Measurements from ENCODE around the gene TEKTIP1. TPM values are rescaled to one million over a fixed set of nuclear protein-coding genes. Genes with fewer than 3 reads are reported as not detected.

Gene TEKTIP1
- total RNA-seq, 8 experiments from 2014 or later = 0.50 to 4.3 (median 0.99) TPM

GRCh38 chr19:3537438-3538240 lies 1.3 kb upstream of the TEKTIP1 start:
- Histone ChIP-seq H3K4me3 (no peak overlapping the region), H3K27ac (peak overlapping the region in 1 of 2 donors; percentile 42), H3K4me1 (replicated peaks in 1 of 2) (peaks cover 0 to 11% of the 10 kb centered on the region in 2 donors)
- peak in 7 of 8 experiments; percentile 1 to 13 (median 6) for ATAC-seq (replicated peaks in 6 of 8)
- WGBS, 10 experiments = 79 to 93% (median 83%) methylated on average over 1 to 5 of the region's 22 CpGs; no CpG with 5 or more reads in 6 of the 10 experiments
- in situ Hi-C loops (cut with MboI; ENCODE audit: low pct_unique_long_range_greater_than_20kb in 2 of 9, low sequenced_read_pairs in 9 of 9, unreplicated experiment in 9 of 9) = no loop called here

- in situ Hi-C loops (cut with MboI; ENCODE audit: low pct_unique_long_range_greater_than_20kb in 2 of 9, low sequenced_read_pairs in 9 of 9, unreplicated experiment in 9 of 9) = no loop called here
- WGBS, 10 experiments = 80 to 96% (median 88%) methylated on average over 2 to 6 of the region's 25 CpGs; no CpG with 5 or more reads in 5 of the 10 experiments
- ATAC-seq (replicated peaks in 6 of 8) = peak in 4 of 8 experiments; percentile 2 to 13 (median 6)
- no peak overlapping the region for H3K4me3 ChIP-seq
- H3K27ac ChIP-seq = peak overlapping the region in 1 of 2 donors; percentile 70
- peaks cover 0 to 11% of the 10 kb centered on the region in 2 donors for H3K4me1 ChIP-seq (replicated peaks in 1 of 2)
Measured at GRCh38 chr19:3538258-3538929, 580 bp upstream of the TEKTIP1 start.

GRCh38 chr19:3539756-3540118 lies 763 bp downstream of the TEKTIP1 start:
- no peak for ATAC-seq (replicated peaks in 6 of 8)
- 83 to 100% methylated on average over 1 of the region's 1 CpG; no CpG with 5 or more reads in 8 of the 10 experiments for WGBS, 10 experiments
- Histone ChIP-seq H3K27ac (no peak overlapping the region), H3K4me3 (no peak overlapping the region), H3K4me1 (replicated peaks in 1 of 2) (peaks cover 0 to 11% of the 10 kb centered on the region in 2 donors)
- in situ Hi-C loops (cut with MboI; ENCODE audit: low pct_unique_long_range_greater_than_20kb in 2 of 9, low sequenced_read_pairs in 9 of 9, unreplicated experiment in 9 of 9) = no loop called here

- WGBS, 10 experiments = 95% methylated on average over 4 of the region's 47 CpGs; no CpG with 5 or more reads in 9 of the 10 experiments
- no peak overlapping the region for H3K27ac ChIP-seq
- H3K4me1 ChIP-seq (replicated peaks in 1 of 2) = peaks cover 0 to 11% of the 10 kb centered on the region in 2 donors
- peak in 2 of 8 experiments; percentile 2 to 4 for ATAC-seq (replicated peaks in 6 of 8)
- H3K4me3 ChIP-seq = no peak overlapping the region
- in situ Hi-C loops (cut with MboI; ENCODE audit: low pct_unique_long_range_greater_than_20kb in 2 of 9, low sequenced_read_pairs in 9 of 9, unreplicated experiment in 9 of 9) = no loop called here
Measured at GRCh38 chr19:3543150-3544057, 4.4 kb downstream of the TEKTIP1 start.

- in situ Hi-C loops (cut with MboI; ENCODE audit: low pct_unique_long_range_greater_than_20kb in 2 of 9, low sequenced_read_pairs in 9 of 9, unreplicated experiment in 9 of 9) = no loop called here
- no peak overlapping the region for H3K27ac ChIP-seq
- ATAC-seq (replicated peaks in 6 of 8) = no peak
- no CpG with 5 or more reads among the region's 9 CpGs for WGBS, 10 experiments
- H3K4me3 ChIP-seq = no peak overlapping the region
- peaks cover 0 to 6% of the 10 kb centered on the region in 2 donors for H3K4me1 ChIP-seq (replicated peaks in 1 of 2)
Measured at GRCh38 chr19:3544058-3544376, 5.0 kb downstream of the TEKTIP1 start.

- no peaks in the 10 kb centered on the region for H3K4me1 ChIP-seq (replicated peaks in 1 of 2)
- WGBS, 10 experiments = 11 to 100% (median 100%) methylated on average over 1 to 4 of the region's 30 CpGs; no CpG with 5 or more reads in 5 of the 10 experiments
- no peak overlapping the region for H3K27ac ChIP-seq
- no peak overlapping the region for H3K4me3 ChIP-seq
- peak; percentile 60 to 91 (median 78) for ATAC-seq (replicated peaks in 6 of 8)
- in situ Hi-C loops (cut with MboI; ENCODE audit: low pct_unique_long_range_greater_than_20kb in 2 of 9, low sequenced_read_pairs in 9 of 9, unreplicated experiment in 9 of 9) = no loop called here
Measured at GRCh38 chr19:3544742-3545668, 6.0 kb downstream of the TEKTIP1 start.

GRCh38 chr19:3545669-3546034 lies 6.7 kb downstream of the TEKTIP1 start:
- Histone ChIP-seq H3K4me3 (no peak overlapping the region), H3K27ac (no peak overlapping the region), H3K4me1 (replicated peaks in 1 of 2) (no peaks in the 10 kb centered on the region)
- 53 to 100% (median 79%) methylated on average over 2 to 7 of the region's 10 CpGs; no CpG with 5 or more reads in 3 of the 10 experiments for WGBS, 10 experiments
- in situ Hi-C loops (cut with MboI; ENCODE audit: low pct_unique_long_range_greater_than_20kb in 2 of 9, low sequenced_read_pairs in 9 of 9, unreplicated experiment in 9 of 9) = no loop called here
- ATAC-seq (replicated peaks in 6 of 8) = no peak

GRCh38 chr19:3546119-3546518 lies 7.1 kb downstream of the TEKTIP1 start:
- in situ Hi-C loops (cut with MboI; ENCODE audit: low pct_unique_long_range_greater_than_20kb in 2 of 9, low sequenced_read_pairs in 9 of 9, unreplicated experiment in 9 of 9) = no loop called here
- H3K27ac ChIP-seq = no peak overlapping the region
- 89 to 100% (median 100%) methylated on average over 1 to 8 of the region's 23 CpGs; no CpG with 5 or more reads in 7 of the 10 experiments for WGBS, 10 experiments
- no peaks in the 10 kb centered on the region for H3K4me1 ChIP-seq (replicated peaks in 1 of 2)
- H3K4me3 ChIP-seq = no peak overlapping the region
- no peak for ATAC-seq (replicated peaks in 6 of 8)

GRCh38 chr19:3547301-3547731 lies 8.3 kb downstream of the TEKTIP1 start:
- H3K27ac ChIP-seq = no peak overlapping the region
- in situ Hi-C loops (cut with MboI; ENCODE audit: low pct_unique_long_range_greater_than_20kb in 2 of 9, low sequenced_read_pairs in 9 of 9, unreplicated experiment in 9 of 9) = no loop called here
- no peak overlapping the region for H3K4me3 ChIP-seq
- no peaks in the 10 kb centered on the region for H3K4me1 ChIP-seq (replicated peaks in 1 of 2)
- peak in 2 of 8 experiments; percentile 12 to 32 for ATAC-seq (replicated peaks in 6 of 8)
- 90% methylated on average over 8 of the region's 15 CpGs; no CpG with 5 or more reads in 9 of the 10 experiments for WGBS, 10 experiments

- in situ Hi-C loops (cut with MboI; ENCODE audit: low pct_unique_long_range_greater_than_20kb in 2 of 9, low sequenced_read_pairs in 9 of 9, unreplicated experiment in 9 of 9) = no loop called here
- H3K4me1 ChIP-seq (replicated peaks in 1 of 2) = no peaks in the 10 kb centered on the region
- no peak overlapping the region for H3K27ac ChIP-seq
- 94 to 96% methylated on average over 3 to 13 of the region's 36 CpGs; no CpG with 5 or more reads in 8 of the 10 experiments for WGBS, 10 experiments
- no peak for ATAC-seq (replicated peaks in 6 of 8)
- no peak overlapping the region for H3K4me3 ChIP-seq
Measured at GRCh38 chr19:3547767-3548282, 8.9 kb downstream of the TEKTIP1 start.

GRCh38 chr19:3548606-3549005 lies 9.6 kb downstream of the TEKTIP1 start:
- no peak overlapping the region for H3K4me3 ChIP-seq
- 40 to 90% (median 79%) methylated on average over 1 to 6 of the region's 14 CpGs; no CpG with 5 or more reads in 6 of the 10 experiments for WGBS, 10 experiments
- in situ Hi-C loops (cut with MboI; ENCODE audit: low pct_unique_long_range_greater_than_20kb in 2 of 9, low sequenced_read_pairs in 9 of 9, unreplicated experiment in 9 of 9) = no loop called here
- no peaks in the 10 kb centered on the region for H3K4me1 ChIP-seq (replicated peaks in 1 of 2)
- no peak for ATAC-seq (replicated peaks in 6 of 8)
- no peak overlapping the region for H3K27ac ChIP-seq

GRCh38 chr19:3549816-3550215 lies 10.8 kb downstream of the TEKTIP1 start:
- WGBS, 10 experiments = 63 to 100% (median 78%) methylated on average over 1 to 5 of the region's 10 CpGs; no CpG with 5 or more reads in 4 of the 10 experiments
- in situ Hi-C loops (cut with MboI; ENCODE audit: low pct_unique_long_range_greater_than_20kb in 2 of 9, low sequenced_read_pairs in 9 of 9, unreplicated experiment in 9 of 9) = loop anchor here in 1 of 9 experiments (25.0 kb wide), 1 partner anchor 162 kb away; the partner anchor contains the start of genes PIP5K1C and TJP3
- Histone ChIP-seq H3K4me1 (replicated peaks in 1 of 2) (no peaks in the 10 kb centered on the region), H3K27ac (no peak overlapping the region), H3K4me3 (no peak overlapping the region)
- no peak for ATAC-seq (replicated peaks in 6 of 8)
